Adrenal gland (tissue), 12 donors: Measurements from ENCODE around the gene SIT1. TPM values are rescaled to one million over a fixed set of nuclear protein-coding genes. Genes with fewer than 3 reads are reported as not detected.

ENCODE experiments used
- DNase-seq, 7 donors: peaks; one replicate each; pipeline ENCODE4 v3.0.0-alpha.2; 2019 to 2020
- H3K27ac ChIP-seq, 5 donors: fragments of 200-600 bp; sonication (generic) in 4 of 5; 1 replicate in 3 of 5; 2 replicates in 2 of 5; pipeline versions ENCODE4 v1.5.1 to v1.8.0; 2016 to 2020; ENCODE audit warnings: mild to moderate bottlenecking in 1 of 5
- H3K27me3 ChIP-seq: fragments of 200-600 bp; 2 replicates; pipeline ENCODE4 v1.8.0; 2021
- H3K36me3 ChIP-seq, 2 donors: fragments of 200-600 bp; replicated peaks in 1 of 2; 1 replicate in 1 of 2; 2 replicates in 1 of 2; pipeline versions ENCODE4 v1.5.1 to v1.8.0; 2018 to 2022
- H3K4me1 ChIP-seq, 2 donors: fragments of 200-600 bp; replicated peaks in 1 of 2; 1 replicate in 1 of 2; 2 replicates in 1 of 2; pipeline versions ENCODE4 v1.5.1 to v1.8.0; 2018 to 2021
- H3K4me3 ChIP-seq, 4 donors: fragments of 200-600 bp; sonication (generic) in 3 of 4; one replicate each; pipeline ENCODE4 v1.5.1; 2016 to 2018
- H3K9me3 ChIP-seq, 3 donors: fragments of 200-600 bp; sonication (generic) in 1 of 3; replicated peaks in 1 of 3; 1 replicate in 2 of 3; 2 replicates in 1 of 3; pipeline versions ENCODE4 v1.5.1 to v1.8.0; 2016 to 2021
- POLR2A ChIP-seq, 2 donors: fragments of 450-650 bp; IDR thresholded peaks; one replicate each; pipeline ENCODE4 v1.6.1; 2017; ENCODE audit warnings: antibody characterized with exemption in 2 of 2, mild to moderate bottlenecking in 2 of 2, moderate library complexity in 1 of 2
- WGBS, 4 donors: extraction: QIAGEN DNeasy Blood & Tissue Kit in 2 of 4; methylation state at CpG; one replicate each; pipeline versions ENCODE4 v1.1.5 to v1.1.7; 2013 to 2017; 5-methylcytosine and 5-hydroxymethylcytosine counted together
- intact Hi-C, 2 donors: fragments of 100-400 bp; cut with DNase I; formaldehyde crosslinking; loops; one replicate each; pipeline versions ENCODE4 v1.14.1 to v1.15.0; 2022 to 2023
- polyA plus RNA-seq, 3 donors: library from polyadenylated mRNA; stranded (reverse); fragments of 200-250 nt in 2 of 3; fragments of 350-450 nt in 1 of 3; fragmentation: Illumina TruSeq in 1 of 3; extraction: RNeasy Lipid Tissue Mini Kit (QIAGEN cat#74804) in 1 of 3; gene quantifications; one replicate each; pipeline ENCODE4 v1.2.3, GENCODE V29; 2013 to 2014
- total RNA-seq, 9 donors: library from RNA; depleted of rRNA in 4 of 9; stranded (reverse); fragments of >200 nt in 4 of 9; fragments of 120-200 nt in 1 of 9; fragmentation: NEBNext Ultra II Directional in 1 of 9; extraction: Animal tissue kit (Norgen Biotek cat#: 25700) in 1 of 9; gene quantifications; one replicate each; pipeline versions ENCODE4 v1.1.0 to v1.2.4, GENCODE V29; 2013 to 2023
- TF ChIP-seq, protein P1 (sequence below), 6 experiments: fragments of 450-650 bp in 4 of 6; fragments of 200-600 bp in 2 of 6; sonication (generic) in 1 of 6; IDR thresholded peaks; 1 replicate in 5 of 6; 2 replicates in 1 of 6; pipeline versions ENCODE4 v1.5.1 to v1.8.0; 2016 to 2021; ENCODE audit warnings: antibody characterized with exemption in 6 of 6, mild to moderate bottlenecking in 2 of 6, moderate library complexity in 1 of 6
- donor health status: healthy with polysubstance abuse.
- donor health status: Bipolar disorder and iron deficiency.
- donor health status: DM: yes; HTN: yes; CAD: no.
- donor health status: DM: no; HTN: no; CAD: no.
- donor health status: DM: no; HTN: no; CAD: no.
- donor health status: DM: yes; HTN: yes; CAD: no.

Gene SIT1
- total and polyA plus RNA-seq, 12 donors = 0.06 to 2.1 (median 0.83) TPM; not detected in 2

GRCh38 chr9:35628389-35628991 is 22.2 kb downstream of the SIT1 start:
- no peaks in the 10 kb centered on the region for H3K4me1 ChIP-seq
- H3K36me3 ChIP-seq = no peaks in the 10 kb centered on the region
- intact Hi-C loops = no loop called here
- no peaks in the 10 kb centered on the region for H3K9me3 ChIP-seq
- TF ChIP-seq POLR2A (IDR thresholded peaks at IDR 0.05) = no peak
- TF ChIP-seq, protein P1, sequence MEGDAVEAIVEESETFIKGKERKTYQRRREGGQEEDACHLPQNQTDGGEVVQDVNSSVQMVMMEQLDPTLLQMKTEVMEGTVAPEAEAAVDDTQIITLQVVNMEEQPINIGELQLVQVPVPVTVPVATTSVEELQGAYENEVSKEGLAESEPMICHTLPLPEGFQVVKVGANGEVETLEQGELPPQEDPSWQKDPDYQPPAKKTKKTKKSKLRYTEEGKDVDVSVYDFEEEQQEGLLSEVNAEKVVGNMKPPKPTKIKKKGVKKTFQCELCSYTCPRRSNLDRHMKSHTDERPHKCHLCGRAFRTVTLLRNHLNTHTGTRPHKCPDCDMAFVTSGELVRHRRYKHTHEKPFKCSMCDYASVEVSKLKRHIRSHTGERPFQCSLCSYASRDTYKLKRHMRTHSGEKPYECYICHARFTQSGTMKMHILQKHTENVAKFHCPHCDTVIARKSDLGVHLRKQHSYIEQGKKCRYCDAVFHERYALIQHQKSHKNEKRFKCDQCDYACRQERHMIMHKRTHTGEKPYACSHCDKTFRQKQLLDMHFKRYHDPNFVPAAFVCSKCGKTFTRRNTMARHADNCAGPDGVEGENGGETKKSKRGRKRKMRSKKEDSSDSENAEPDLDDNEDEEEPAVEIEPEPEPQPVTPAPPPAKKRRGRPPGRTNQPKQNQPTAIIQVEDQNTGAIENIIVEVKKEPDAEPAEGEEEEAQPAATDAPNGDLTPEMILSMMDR (IDR thresholded peaks at IDR 0.05) = no peak
- WGBS, 4 donors = 82 to 97% (median 94%) methylated on average over 6 of the region's 6 CpGs
- no peak for DNase-seq
- H3K4me3 ChIP-seq = no peak overlapping the region
- no peaks in the 10 kb centered on the region for H3K27me3 ChIP-seq
- H3K27ac ChIP-seq = no peak overlapping the region

DNA sequence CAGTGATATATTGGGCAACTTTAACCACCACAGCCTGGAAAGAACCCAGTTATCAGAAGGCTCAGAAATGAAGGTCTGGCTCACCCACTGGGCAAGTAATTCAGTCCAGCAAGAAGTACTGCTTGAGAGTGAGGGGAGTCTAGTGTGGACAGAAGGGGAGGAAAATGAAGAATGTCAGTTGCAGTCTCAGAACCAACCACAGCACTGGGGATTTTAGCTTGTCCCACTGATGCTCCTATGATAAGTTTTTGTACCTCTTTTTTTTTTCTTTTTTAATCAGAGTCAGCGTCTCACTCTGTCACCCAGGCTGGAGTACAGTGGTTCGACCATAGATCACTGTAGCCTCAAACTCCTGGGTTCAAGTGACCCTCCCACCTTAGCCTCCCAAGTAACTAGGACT is 23.2 kb downstream of the SIT1 start:
- Histone ChIP-seq H3K27me3 (no peaks in the 10 kb centered on the region), H3K36me3 (no peaks in the 10 kb centered on the region), H3K4me1 (no peaks in the 10 kb centered on the region), H3K9me3 (no peaks in the 10 kb centered on the region), H3K27ac (no peak overlapping the region), H3K4me3 (no peak overlapping the region)
- no peak for TF ChIP-seq POLR2A (IDR thresholded peaks at IDR 0.05)
- TF ChIP-seq, protein P1 (IDR thresholded peaks at IDR 0.05) = no peak
- intact Hi-C loops = no loop called here
- WGBS, 4 donors = 87 to 100% (median 91%) methylated on average over 2 of the region's 2 CpGs
- no peak for DNase-seq

GRCh38 chr9:35619800-35620158 is 31.0 kb downstream of the SIT1 start:
- intact Hi-C loops = no loop called here
- Histone ChIP-seq H3K27ac (no peak overlapping the region), H3K36me3 (no peaks in the 10 kb centered on the region), H3K27me3 (no peaks in the 10 kb centered on the region), H3K4me3 (no peak overlapping the region), H3K4me1 (peaks cover 0 to 7% of the 10 kb centered on the region in 2 donors), H3K9me3 (no peaks in the 10 kb centered on the region)
- WGBS, 4 donors = 55 to 73% (median 57%) methylated on average over 2 of the region's 2 CpGs
- DNase-seq = no peak
- TF ChIP-seq, protein P1 (IDR thresholded peaks at IDR 0.05) = no peak
- no peak for TF ChIP-seq POLR2A (IDR thresholded peaks at IDR 0.05)

DNA sequence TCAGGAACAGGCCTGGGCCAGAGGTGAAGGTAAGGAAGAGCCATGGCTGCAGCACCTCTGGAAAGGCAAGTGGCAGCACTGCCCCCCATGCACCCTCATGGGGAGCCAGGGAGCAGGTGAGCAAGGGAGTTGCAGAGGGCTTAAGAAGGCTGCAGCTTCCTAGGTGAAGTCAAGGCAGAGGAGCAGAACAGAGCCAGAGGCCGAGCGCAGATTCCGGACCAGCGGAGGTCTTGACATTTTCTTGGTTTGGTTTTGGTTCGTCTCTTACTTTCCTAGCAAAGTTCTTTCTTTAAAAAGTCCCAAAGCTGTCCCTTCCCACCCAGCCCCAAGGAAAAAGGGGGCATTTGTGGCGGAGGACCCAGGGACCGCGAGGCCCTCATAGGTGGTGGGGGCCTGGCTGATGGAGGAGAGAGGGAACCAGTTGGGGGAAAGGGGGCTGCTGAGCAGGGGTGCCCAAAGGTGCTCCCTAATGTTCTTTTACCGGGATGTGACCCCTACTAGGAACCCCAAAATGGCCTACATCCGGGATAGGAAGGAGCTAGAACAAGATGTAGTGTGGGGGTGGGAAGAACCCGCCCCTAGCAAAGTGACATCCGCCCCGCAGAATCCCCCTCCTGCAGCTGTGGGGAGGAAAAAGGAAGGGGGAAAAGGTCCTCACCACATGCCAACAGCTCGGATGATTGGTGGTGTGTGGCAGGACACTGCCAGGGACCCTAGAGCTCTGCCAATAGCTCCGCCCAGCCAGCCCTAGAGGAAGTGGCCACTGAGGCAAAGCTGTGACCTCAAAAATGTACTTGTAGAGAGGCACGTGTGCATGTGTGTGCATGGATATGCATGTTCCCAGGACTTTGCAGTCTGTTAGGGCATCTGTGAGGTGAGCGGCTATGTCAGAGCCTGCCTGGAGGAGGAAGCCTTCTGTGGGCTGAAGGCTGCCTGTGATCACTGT is 31.6 kb downstream of the SIT1 start:
- Histone ChIP-seq H3K27me3 (no peaks in the 10 kb centered on the region), H3K9me3 (no peaks in the 10 kb centered on the region), H3K27ac (peak overlapping the region in 1 of 5 donors; percentile 10), H3K4me1 (peaks cover 0 to 7% of the 10 kb centered on the region in 2 donors), H3K4me3 (no peak overlapping the region), H3K36me3 (no peaks in the 10 kb centered on the region)
- DNase-seq = peak in 1 of 7 donors; percentile 46
- TF ChIP-seq, protein P1 (IDR thresholded peaks at IDR 0.05) = no peak
- TF ChIP-seq POLR2A (IDR thresholded peaks at IDR 0.05) = no peak
- 80 to 97% (median 82%) methylated on average over 14 to 17 of the region's 17 CpGs for WGBS, 4 donors
- intact Hi-C loops = no loop called here
